ENCODE data around the gene IKBKE.

DNA sequence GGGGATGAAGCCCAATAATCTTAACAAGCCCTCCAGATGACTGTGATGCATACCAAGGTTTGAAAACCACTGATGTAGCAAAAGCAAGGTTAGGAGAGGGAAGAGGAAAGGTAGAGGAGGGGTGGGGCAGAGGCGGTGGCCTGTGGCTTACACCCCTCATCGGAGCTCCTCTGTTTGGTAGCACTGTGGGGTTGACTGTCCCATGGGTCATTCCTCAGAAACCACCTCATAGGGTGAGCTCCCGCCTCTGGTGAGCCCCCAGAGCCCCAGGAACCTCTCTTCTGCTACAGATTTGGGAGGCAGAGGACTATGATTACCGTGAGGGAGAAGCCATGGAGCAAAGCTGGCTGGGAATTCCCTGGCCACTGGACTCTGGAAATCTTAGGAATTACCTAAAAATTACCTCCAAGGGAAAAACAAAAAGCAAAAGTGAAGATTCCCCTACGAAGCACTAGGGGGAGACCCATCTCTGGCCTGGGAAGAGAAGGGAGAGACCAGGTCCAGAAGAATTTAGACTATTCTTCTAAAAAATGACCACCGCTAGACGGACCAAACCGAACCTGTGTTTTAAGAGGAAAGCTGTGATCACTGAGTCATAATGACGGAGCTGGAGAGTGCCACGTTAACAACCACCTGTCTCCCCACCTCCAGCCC lies 35.6 kb downstream of the IKBKE start:
- TF ChIP-seq, protein P1, sequence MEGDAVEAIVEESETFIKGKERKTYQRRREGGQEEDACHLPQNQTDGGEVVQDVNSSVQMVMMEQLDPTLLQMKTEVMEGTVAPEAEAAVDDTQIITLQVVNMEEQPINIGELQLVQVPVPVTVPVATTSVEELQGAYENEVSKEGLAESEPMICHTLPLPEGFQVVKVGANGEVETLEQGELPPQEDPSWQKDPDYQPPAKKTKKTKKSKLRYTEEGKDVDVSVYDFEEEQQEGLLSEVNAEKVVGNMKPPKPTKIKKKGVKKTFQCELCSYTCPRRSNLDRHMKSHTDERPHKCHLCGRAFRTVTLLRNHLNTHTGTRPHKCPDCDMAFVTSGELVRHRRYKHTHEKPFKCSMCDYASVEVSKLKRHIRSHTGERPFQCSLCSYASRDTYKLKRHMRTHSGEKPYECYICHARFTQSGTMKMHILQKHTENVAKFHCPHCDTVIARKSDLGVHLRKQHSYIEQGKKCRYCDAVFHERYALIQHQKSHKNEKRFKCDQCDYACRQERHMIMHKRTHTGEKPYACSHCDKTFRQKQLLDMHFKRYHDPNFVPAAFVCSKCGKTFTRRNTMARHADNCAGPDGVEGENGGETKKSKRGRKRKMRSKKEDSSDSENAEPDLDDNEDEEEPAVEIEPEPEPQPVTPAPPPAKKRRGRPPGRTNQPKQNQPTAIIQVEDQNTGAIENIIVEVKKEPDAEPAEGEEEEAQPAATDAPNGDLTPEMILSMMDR (IDR thresholded peaks at IDR 0.05): peak; percentile 64; the same call in 1 of the 2 replicates
- TF ChIP-seq, protein P2, sequence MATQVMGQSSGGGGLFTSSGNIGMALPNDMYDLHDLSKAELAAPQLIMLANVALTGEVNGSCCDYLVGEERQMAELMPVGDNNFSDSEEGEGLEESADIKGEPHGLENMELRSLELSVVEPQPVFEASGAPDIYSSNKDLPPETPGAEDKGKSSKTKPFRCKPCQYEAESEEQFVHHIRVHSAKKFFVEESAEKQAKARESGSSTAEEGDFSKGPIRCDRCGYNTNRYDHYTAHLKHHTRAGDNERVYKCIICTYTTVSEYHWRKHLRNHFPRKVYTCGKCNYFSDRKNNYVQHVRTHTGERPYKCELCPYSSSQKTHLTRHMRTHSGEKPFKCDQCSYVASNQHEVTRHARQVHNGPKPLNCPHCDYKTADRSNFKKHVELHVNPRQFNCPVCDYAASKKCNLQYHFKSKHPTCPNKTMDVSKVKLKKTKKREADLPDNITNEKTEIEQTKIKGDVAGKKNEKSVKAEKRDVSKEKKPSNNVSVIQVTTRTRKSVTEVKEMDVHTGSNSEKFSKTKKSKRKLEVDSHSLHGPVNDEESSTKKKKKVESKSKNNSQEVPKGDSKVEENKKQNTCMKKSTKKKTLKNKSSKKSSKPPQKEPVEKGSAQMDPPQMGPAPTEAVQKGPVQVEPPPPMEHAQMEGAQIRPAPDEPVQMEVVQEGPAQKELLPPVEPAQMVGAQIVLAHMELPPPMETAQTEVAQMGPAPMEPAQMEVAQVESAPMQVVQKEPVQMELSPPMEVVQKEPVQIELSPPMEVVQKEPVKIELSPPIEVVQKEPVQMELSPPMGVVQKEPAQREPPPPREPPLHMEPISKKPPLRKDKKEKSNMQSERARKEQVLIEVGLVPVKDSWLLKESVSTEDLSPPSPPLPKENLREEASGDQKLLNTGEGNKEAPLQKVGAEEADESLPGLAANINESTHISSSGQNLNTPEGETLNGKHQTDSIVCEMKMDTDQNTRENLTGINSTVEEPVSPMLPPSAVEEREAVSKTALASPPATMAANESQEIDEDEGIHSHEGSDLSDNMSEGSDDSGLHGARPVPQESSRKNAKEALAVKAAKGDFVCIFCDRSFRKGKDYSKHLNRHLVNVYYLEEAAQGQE (IDR thresholded peaks at IDR 0.05; ENCODE audit: insufficient read depth in 1 of 2, low read depth in 2 of 2, low read length in 1 of 2): no peak
- TF ChIP-seq POLR2AphosphoS5 (IDR thresholded peaks at IDR 0.05; ENCODE audit: low read depth, low read length) (no peak), SIN3A (IDR thresholded peaks at IDR 0.05; ENCODE audit: borderline replicate concordance, insufficient read depth, low read depth, low read length) (no peak), TCF7L2 (IDR thresholded peaks at IDR 0.05; ENCODE audit: low read depth, low read length) (no peak)
